Right kidney (tissue), 1 donor: ENCODE measurements around the gene NKAPL.
"Not testable (repeated sequence)": the region's sequence is repeated elsewhere in the genome, so short reads cannot be mapped to it uniquely, and the experiment has no call there.

Experiments used
- DNase-seq: peaks from one replicate; pipeline ENCODE4 v3.0.0-alpha.2; 2016

The NKAPL gene

DNA sequence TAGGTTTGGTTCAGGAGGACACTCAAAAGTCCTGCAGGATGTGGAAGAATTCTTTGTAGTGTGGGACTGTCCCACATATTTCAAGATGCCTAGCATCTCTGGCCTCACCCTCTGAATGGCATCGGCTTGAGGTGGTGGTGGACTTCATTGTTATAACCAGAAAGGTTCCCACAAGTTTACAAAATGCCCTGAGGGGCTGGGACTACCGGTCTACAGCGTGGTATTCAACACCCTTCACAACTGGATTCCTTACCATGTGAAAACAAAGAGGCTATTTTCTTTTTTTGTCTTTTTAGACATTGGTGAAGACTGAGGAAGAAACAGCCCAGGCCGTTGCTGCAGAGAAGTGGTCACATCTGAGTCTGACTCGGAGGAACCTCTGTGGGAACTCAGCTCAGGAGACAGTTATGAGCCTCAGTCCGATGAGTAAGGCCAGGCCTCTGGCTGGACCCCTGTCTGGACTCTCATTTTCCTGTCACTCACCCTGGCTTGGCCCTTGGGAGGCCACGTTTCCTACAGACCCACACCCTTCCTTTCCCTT, 37.5 kb downstream of the NKAPL start:
- DNase-seq: no peak

DNA sequence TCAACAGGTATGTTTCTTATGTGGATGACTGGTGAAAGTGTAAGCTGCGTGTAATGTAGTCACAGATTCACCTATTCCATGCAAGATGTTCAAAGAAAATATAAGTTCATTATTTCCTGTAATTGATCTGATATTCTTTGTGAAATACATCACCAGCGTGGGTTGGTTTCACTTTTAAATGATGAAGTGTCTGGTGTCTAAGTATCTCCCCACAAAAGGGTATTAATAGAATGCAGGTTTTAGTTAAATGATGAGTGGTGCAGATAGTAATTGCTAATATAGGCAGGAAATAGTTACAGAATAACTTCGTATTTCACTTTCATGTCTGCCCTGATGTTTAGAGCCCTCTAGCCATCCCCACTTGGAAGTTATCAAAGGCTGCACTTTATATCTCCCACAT, 44.5 kb downstream of the NKAPL start:
- no peak for DNase-seq

DNA sequence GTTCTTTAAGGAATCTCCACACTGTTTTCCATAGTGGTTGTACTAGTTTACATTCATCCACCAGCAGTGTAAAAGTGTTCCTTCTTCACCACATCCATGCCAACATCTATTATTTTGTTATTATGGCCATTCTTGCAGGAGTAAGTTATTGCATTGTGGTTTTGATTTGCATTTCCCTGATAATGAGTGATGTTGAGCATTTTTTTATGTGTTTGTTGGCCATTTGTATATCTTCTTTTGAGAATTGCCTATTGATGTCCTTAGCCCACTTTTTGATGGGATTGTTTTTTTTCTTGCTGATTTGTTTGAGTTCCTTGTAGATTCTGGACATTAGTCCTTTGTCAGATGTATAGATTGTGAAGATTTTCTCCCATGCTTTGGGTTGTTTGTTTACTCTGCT, 47.3 kb downstream of the NKAPL start:
- DNase-seq: not testable (repeated sequence)
